OCI-M2 (cell line): ENCODE data around the gene TMED7.
"Not testable (repeated sequence)": the region's sequence is repeated elsewhere in the genome, so short reads cannot be mapped to it uniquely, and the experiment has no call there.

ENCODE experiments used
- DNase-seq: peaks from one replicate; lab custom pipeline; 2025; ENCODE audit not compliant: unreplicated experiment; lab: John Stamatoyannopoulos, UW

Gene TMED7

DNA sequence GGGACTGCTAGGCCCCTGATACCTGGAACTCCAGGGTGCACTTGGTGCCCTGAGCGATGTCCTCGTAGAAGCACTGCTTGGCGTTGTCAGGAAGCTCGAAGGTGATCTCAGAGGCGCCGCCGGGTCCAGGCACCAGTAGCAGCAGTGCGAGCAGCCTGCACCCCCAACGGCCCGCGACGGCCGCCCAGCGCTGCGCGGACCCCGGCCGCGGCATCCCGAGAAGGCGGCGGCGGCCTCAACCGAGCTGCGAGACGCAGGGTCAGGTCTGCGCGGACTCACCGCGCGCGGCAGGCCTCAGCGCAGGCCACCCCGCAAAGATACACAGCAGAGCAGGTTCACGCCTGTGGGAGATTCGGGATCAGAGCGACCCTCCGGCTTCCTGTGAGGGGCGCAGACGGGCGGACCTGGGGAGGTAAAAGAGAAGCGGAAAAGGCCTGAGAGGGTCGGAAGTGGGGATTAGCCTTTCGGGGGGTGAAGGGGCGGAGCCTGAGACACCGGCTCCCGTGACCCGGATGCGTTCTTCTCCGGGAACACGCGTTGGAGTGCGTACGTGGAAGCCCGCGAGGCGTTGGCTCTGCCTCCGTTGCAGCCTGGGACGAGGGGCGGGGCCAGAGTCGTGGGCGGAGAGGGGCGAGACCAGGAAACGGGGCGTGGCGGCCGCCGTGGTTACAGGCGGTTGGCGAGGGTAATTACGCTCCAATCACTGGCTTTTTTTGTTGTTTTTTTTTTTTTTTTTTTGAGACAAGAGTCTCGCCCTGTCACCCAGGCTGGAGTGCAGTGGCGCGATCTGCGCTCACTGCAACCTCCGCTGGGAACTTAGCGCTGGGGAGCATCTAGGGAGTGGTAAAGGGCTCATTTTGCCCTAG is at the start of gene TMED7:
TSS of gene TMED7 (minus strand) at position 458 of the 866 bp plus-strand sequence. CDS start at position 214, 244 bp downstream.
- DNase-seq, result peak; percentile 79

DNA sequence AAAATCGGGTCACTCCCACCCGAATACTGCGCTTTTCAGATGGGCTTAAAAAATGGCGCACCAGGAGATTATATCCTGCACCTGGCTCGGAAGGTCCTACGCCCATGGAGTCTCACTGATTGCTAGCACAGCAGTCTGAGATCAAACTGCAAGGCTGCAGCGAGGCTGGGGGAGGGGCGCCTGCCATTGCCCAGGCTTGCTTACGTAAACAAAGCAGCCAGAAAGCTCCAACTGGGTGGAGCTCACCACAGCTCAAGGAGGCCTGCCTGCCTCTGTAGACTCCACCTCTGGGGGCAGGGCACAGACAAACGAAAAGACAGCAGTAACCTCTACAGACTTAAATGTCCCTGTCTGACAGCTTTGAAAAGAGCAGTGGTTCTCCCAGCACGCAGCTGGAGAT is 48.9 kb upstream of the TMED7 start:
- not testable (repeated sequence) for DNase-seq

DNA sequence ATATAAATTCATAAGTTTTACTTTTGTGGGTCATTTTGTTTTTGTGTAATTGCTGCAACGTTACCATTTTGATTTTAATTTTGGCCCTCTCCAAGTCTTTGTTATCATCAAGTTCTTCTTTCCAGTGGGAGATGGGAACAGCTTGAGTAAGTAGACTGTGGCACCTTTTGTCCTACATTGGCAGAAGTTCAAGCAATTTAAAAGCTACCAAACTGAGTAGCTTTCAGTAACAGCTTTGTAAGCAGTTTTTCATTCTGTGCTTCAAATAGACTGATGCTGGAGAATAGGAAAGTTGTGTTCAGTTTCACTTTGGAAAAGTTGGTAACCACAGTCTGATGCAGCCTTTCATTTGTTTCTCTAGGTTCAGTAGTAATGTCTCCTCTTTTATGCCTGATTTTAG is 47.8 kb upstream of the TMED7 start:
- DNase-seq, result no peak

DNA sequence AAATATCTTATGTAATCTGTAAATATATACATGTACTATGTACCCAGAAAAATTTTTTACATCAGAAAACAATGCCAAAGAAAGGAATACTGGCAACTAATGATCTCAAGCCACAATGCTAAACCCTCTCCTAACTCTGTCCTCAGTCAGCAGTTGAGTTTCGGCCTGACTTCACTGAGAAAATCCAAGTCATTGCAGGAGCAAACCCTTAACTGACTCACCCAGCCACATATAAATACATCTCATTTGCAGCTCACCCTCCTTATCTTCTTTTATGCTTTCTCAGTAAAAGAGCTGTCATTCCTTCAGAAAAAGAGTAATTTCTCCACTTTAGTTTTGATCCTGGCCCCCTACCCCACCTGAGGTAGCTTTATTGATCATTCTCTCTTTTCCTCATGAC is 46.1 kb upstream of the TMED7 start:
- DNase-seq, result no peak

DNA sequence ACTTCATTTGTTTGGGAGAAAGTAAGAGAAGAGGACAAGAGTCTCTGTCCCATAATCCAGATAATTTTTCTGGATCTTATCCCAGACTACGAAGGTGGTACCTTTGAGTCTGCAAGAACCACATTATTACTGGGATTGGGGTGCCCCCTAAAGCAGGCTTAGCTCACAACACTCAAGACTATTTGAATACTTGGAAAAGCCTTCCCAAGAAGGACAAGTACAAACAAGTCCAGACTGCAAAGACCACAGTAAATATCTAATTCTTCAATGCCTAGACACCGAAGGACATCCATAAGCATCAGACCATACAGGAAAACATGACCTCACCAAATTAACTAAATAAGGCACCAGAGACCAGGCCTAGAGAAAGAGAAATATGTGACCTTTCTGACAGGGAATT is 40.2 kb upstream of the TMED7 start:
- no peak for DNase-seq

GRCh38 chr5:115661563-115661962 is 35.7 kb upstream of the TMED7 start:
- no peak for DNase-seq

- no peak for DNase-seq
These were observed 35.3 kb upstream of the TMED7 start for GRCh38 chr5:115661101-115661500.

GRCh38 chr5:115657881-115658233 is 32.0 kb upstream of the TMED7 start:
- DNase-seq, result no peak

DNA sequence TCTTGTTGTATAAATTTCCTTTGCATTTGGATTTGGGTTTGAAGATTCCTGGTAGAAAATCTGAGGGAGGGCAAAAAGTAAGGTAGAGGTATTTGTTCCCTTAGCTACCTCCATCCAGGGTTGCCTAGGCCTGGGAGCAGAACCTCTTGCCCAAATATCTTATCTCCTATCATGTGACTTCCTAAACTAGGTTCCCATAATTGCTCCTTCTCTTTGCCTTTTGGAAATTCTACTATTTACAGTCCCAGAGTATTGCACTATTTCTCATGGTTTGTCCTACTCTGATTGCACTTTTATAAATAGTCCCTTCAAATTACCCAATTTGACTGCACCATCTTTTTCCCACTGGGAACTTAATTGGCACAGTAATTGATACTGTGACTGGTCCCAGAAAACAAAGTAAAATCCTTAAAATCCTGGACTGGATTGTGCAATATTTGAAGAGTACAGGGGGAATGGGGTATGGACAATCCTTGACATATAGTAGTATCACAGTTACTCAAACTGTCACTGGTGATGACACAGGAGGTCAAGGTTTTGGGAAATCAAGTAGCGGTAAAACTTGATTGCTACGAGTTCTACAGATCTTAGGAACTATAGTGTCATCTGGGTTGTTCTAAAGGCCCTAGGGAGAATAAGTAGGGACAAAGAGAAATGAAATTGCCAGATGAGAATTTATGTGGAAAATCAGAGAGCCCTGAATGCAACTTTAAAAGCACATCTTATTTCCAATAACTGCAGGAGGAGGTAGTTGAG is 31.5 kb upstream of the TMED7 start:
- no peak for DNase-seq

DNA sequence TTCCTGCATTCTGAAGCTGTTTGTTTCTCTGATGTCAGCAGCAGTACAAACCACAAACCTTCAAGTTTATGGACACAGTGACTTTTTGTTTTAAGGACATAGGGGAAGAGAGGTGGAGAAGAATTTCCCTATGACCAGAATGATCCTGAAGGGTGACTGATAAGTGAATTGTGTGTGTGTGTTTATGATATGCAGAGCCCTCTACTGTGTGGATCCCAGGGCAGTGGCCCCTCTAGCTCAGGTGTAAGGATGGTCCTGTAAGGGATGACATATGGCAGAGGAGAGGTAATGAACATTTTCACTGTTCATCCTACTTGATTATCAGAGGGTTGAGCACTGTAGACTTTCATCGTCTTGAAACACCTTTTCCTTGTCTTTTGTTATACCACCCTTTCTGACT is 30.6 kb upstream of the TMED7 start:
- no peak for DNase-seq

GRCh38 chr5:115655994-115656393 is 30.2 kb upstream of the TMED7 start:
- no peak for DNase-seq

DNA sequence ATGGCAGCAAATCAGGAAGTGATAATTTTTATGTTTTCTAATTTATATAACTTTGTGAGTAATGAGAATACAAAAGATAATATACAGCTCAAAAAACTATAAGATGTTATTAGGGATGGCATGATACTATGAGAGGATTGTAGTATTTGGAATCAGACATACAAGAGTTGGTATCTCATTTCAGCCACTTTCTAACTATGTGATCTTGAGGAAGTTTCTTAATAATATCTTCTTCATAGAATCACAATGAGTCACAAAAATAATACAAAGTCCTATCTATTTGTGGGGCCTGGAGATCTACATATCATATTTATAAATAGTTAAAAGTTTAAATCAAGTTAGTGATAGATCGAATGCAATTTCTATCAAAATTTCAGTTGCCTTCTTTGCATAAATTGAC is 23.7 kb upstream of the TMED7 start:
- DNase-seq, result no peak

GRCh38 chr5:115648056-115648455 is 22.2 kb upstream of the TMED7 start:
- no peak for DNase-seq

DNA sequence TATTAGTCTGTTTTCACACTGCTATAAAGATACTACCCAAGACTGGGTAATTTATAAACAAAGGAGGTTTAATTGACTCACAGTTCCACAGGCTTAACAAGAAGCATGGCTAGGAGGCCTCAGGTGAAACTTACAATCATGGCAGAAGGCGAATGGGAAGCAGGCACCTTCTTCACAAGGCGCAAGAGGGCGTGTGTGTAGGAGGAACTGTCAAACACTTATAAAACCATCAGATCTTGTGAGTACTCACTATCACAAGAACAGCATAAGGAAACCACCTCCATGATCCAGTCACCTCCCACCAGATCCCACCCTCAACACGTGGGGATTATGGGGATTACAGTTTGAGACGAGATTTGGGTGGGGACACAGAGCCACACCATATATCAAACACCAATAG is 19.6 kb upstream of the TMED7 start:
- DNase-seq, result not testable (repeated sequence)

DNA sequence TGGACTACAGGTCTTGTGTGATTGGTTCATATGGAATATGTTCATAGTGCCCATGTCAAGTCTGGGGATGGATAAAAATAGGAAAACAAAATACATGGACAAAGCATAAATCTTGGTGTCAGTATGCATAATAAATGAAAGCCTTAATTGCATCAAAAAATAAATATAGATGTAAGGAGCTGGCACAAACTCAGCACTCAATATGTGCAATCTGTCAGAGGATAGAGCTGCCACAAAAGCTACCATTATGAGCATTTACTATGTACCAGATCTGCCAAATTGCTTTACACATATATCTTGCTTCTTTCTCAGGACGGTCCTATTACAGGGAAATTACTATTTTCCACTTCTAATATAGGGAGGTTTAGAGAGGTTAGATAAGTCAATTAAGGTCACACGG is 18.2 kb upstream of the TMED7 start:
- no peak for DNase-seq

DNA sequence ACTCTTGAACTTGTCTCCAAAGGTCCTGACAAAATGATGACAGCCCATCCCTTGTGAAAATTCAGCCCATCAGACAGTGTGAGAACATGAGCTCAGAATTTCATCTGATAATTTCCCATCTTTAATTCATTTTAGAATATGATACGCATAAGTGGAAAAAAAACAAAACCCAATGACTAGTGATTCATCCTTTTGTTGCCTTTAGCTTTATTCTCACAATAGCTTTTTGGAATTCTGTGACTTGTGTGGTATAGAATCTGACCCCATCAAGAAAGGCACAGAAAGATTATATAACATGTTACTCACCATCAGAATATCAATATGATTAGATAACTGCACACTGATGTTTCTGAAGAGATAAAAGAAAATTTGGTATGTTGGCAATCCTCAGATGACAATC is 16.1 kb upstream of the TMED7 start:
- DNase-seq, result no peak

DNA sequence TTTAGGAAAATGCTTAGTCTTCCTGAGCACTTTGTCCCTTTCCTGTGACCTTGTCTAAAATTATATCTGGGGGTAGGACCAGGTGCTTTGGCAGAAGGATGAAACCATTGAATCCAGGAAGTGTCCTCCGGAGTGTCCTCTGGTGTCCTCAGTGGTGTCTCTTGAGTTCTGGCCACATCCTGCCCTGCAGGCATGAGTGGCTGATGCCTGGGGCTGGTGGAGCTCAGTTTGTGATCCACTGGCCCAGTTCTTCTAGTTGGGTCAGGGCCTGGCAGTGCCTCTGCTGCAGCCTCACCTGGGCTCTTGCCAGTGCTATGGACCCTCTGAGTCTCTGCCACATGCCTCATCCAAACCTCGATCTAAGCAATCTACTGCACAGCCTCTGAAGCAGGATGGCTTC is 14.4 kb upstream of the TMED7 start:
- no peak for DNase-seq

DNA sequence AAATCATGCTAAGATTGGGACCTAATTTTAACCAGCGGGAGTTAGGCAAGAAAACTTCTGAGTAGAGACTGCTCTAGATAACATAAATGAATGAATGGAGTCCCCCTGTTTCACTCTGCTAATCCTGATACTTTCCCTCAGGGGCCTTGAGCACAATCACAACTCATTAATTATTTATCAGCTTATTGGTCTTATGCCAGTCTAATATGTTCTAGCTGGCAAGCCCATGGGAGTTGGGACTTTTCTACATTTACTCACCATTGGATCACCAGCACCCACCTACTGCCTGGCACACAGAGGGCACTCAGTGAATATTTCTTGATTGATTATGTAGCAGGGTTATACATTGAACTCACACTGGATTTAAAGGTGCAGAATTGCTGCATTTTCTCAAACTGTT is 13.5 kb upstream of the TMED7 start:
- no peak for DNase-seq

- no peak for DNase-seq
These were observed 11.7 kb upstream of the TMED7 start for GRCh38 chr5:115637507-115637906.

DNA sequence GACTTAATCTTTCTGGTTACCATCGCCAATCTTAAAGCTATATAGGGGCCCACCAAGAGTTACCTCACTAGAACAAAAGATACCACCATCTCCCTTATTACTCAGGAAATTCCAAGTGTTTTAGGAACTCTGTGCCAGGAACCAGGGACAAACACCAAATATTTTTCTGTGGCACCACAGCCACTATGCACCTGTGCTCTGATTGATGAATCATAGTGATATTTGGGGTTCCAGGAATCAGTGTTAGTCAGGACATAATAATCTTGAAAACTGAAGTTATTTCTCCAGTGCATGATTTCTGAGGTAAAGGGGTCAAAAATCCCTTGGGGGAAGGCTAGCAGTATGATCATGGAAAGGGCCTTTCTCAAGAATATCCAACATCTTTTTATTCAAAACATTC is 10.2 kb upstream of the TMED7 start:
- no peak for DNase-seq

- peak; percentile 45 for DNase-seq
These were observed 8.7 kb upstream of the TMED7 start for GRCh38 chr5:115634343-115635132.

DNA sequence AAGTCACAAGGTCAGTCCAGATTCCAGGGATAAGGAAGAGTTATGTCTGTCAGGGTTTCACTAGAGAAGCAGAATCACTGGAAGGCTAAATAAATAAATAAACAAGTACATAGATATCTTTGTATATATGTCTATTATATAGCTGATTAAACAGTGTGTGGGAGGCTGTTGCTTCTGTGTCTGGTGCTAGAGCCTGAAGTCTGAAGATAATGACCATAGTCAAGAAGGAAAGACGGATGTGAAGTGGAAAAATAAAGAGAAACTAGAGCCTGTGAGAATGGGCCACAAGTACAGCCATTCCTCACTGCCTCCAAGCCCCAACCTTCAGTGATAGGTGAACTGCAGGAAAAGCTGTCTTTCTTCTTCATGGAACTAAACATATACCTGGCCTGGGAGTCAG is 4.1 kb upstream of the TMED7 start:
- DNase-seq, result no peak
